SK-N-SH (cell line): ENCODE measurements around the gene CSF2RB. TPM values are rescaled to one million over a fixed set of nuclear protein-coding genes. Genes with fewer than 3 reads are reported as not detected.

Experiments used
- CTCF ChIA-PET: fragments of 300-600, 350-600 bp; formaldehyde crosslinking; extraction: SDS; loops from one replicate; lab custom pipeline; 2021; lab: Yijun Ruan, JAX
- POLR2A ChIA-PET: fragments of 350-600 bp; sonication (Branson Sonifier 250); formaldehyde crosslinking; extraction: SDS; loops from one replicate; lab custom pipeline; 2020; ENCODE audit warnings: antibody characterized with exemption, inconsistent platforms; lab: Yijun Ruan, JAX
- DNase-seq: peaks from one replicate; pipeline ENCODE4 v3.0.0; 2012
- H2AFZ ChIP-seq: fragments of 200-600 bp; sonication (generic); 2 replicates; pipeline ENCODE4 v1.8.1; 2016; ENCODE audit warnings: antibody characterized with exemption, mild to moderate bottlenecking, low read depth
- H3F3A ChIP-seq: fragments of 200-600 bp; sonication (generic); replicated peaks from 2 replicates; pipeline ENCODE3; 2016; ENCODE audit warnings: antibody characterized with exemption, mild to moderate bottlenecking; ENCODE audit not compliant: insufficient read depth
- H3K27ac ChIP-seq, 2 experiments: fragments of 200-500 bp in 1 of 2; fragments of 200-600 bp in 1 of 2; sonication (Bioruptor generic) in 1 of 2; sonication (generic), shearing (Covaris generic) in 1 of 2; 2 replicates each; pipeline versions ENCODE4 v1.5.1 to v1.6.1; 2014 to 2016; ENCODE audit warnings: low read depth in 2 of 2, inconsistent platforms in 1 of 2, low read length in 1 of 2, mild to moderate bottlenecking in 1 of 2, mixed read lengths in 1 of 2
- H3K27me3 ChIP-seq: fragments of 200-600 bp; sonication (generic), shearing (Covaris generic); 2 replicates; pipeline ENCODE4 v1.6.1; 2016; ENCODE audit warnings: mixed run types; ENCODE audit not compliant: insufficient read depth
- H3K36me3 ChIP-seq, 2 experiments: fragments of 200-500 bp in 1 of 2; fragments of 200-600 bp in 1 of 2; sonication (Bioruptor generic) in 1 of 2; sonication (generic) in 1 of 2; replicated peaks in 1 of 2; 2 replicates each; pipeline versions ENCODE3 to v1.5.1; 2014 to 2016; ENCODE audit warnings: low read length in 1 of 2, mild to moderate bottlenecking in 1 of 2; ENCODE audit not compliant: insufficient read depth in 2 of 2, control insufficient read depth in 1 of 2
- H3K4me1 ChIP-seq, 2 experiments: fragments of 200-500 bp in 1 of 2; fragments of 200-600 bp in 1 of 2; sonication (Bioruptor generic) in 1 of 2; sonication (generic), shearing (Covaris generic) in 1 of 2; 2 replicates each; pipeline versions ENCODE4 v1.5.1 to v1.6.1; 2014 to 2016; ENCODE audit warnings: low read depth in 1 of 2, low read length in 1 of 2, mixed run types in 1 of 2; ENCODE audit not compliant: insufficient read depth in 2 of 2, control insufficient read depth in 1 of 2
- H3K4me2 ChIP-seq: fragments of 200-600 bp; sonication (generic), shearing (Covaris generic); 2 replicates; pipeline ENCODE4 v1.6.1; 2017; ENCODE audit warnings: mixed run types
- H3K4me3 ChIP-seq, 2 experiments: fragments of 200-500 bp in 1 of 2; fragments of 200-600 bp in 1 of 2; sonication (Bioruptor generic) in 1 of 2; sonication (generic), shearing (Covaris generic) in 1 of 2; 2 replicates each; pipeline versions ENCODE4 v1.5.1 to v1.8.1; 2014 to 2016; ENCODE audit warnings: low read depth in 2 of 2, inconsistent platforms in 1 of 2, low read length in 1 of 2, mild to moderate bottlenecking in 1 of 2, mixed read lengths in 1 of 2, moderate library complexity in 1 of 2
- H3K79me2 ChIP-seq: fragments of 200-600 bp; sonication (generic); 2 replicates; pipeline ENCODE4 v1.8.1; 2017; ENCODE audit warnings: mild to moderate bottlenecking; ENCODE audit not compliant: insufficient read depth
- H3K9ac ChIP-seq: fragments of 200-600 bp; sonication (generic); 2 replicates; pipeline ENCODE4 v1.6.1; 2017; ENCODE audit warnings: mixed run types
- H3K9me2 ChIP-seq: fragments of 200-600 bp; sonication (generic); 2 replicates; pipeline ENCODE4 v1.6.1; 2017; ENCODE audit warnings: mixed run types
- H3K9me3 ChIP-seq: fragments of 200-600 bp; sonication (generic); 2 replicates; pipeline ENCODE4 v1.6.1; 2017; ENCODE audit warnings: mixed run types, mild to moderate bottlenecking, moderate library complexity
- H4K20me1 ChIP-seq: fragments of 200-600 bp; sonication (generic); 2 replicates; pipeline ENCODE4 v1.6.1; 2017; ENCODE audit warnings: mild to moderate bottlenecking, mixed run types; ENCODE audit not compliant: insufficient read depth
- CHD2 ChIP-seq: fragments of 150-350 bp; IDR thresholded peaks from 2 replicates; pipeline ENCODE4 v1.6.1; 2018; ENCODE audit warnings: low read length; ENCODE audit not compliant: partially characterized antibody
- ELF1 ChIP-seq: IDR thresholded peaks from 2 replicates; pipeline ENCODE4 v1.4.0; 2012
- EZH2phosphoT487 ChIP-seq: fragments of 200-600 bp; sonication (generic); IDR thresholded peaks from 2 replicates; pipeline ENCODE4 v1.6.1; 2017; ENCODE audit warnings: low read depth, mixed run types, mild to moderate bottlenecking, antibody characterized with exemption, moderate library complexity, borderline replicate concordance
- FOXJ3 ChIP-seq: sonication (generic); formaldehyde crosslinking; IDR thresholded peaks from 2 replicates; pipeline ENCODE4 v1.5.1; 2020; ENCODE audit warnings: mild to moderate bottlenecking, missing genetic modification reagents
- JUND ChIP-seq: IDR thresholded peaks from 2 replicates; pipeline ENCODE4 v1.4.0; 2012
- MXI1 ChIP-seq: IDR thresholded peaks from 2 replicates; pipeline ENCODE4 v1.6.1; 2012; ENCODE audit warnings: mild to moderate bottlenecking, low read depth, low read length, improper control_type of control experiment
- NFIC ChIP-seq: IDR thresholded peaks from 2 replicates; pipeline ENCODE4 v1.4.0; 2012; ENCODE audit warnings: borderline replicate concordance
- NRF1 ChIP-seq: IDR thresholded peaks from 2 replicates; pipeline ENCODE4 v1.6.1; 2012; ENCODE audit warnings: low read depth, mild to moderate bottlenecking, low read length
- REST ChIP-seq: IDR thresholded peaks from 2 replicates; pipeline ENCODE4 v1.6.1; 2012; ENCODE audit warnings: mild to moderate bottlenecking, low read depth, low read length, moderate library complexity
- RFX5 ChIP-seq: IDR thresholded peaks from 2 replicates; pipeline ENCODE4 v1.6.1; 2012; ENCODE audit warnings: mild to moderate bottlenecking, improper control_type of control experiment, low read length
- SMC3 ChIP-seq: IDR thresholded peaks from 2 replicates; pipeline ENCODE4 v1.6.1; 2012; ENCODE audit warnings: low read depth, low read length, improper control_type of control experiment
- TAF1 ChIP-seq: IDR thresholded peaks from 2 replicates; pipeline ENCODE4 v1.6.1; 2012; ENCODE audit warnings: low read depth, mild to moderate bottlenecking, low read length, moderate library complexity, borderline replicate concordance
- TCF12 ChIP-seq: IDR thresholded peaks from 2 replicates; pipeline ENCODE4 v1.4.0; 2012
- TEAD4 ChIP-seq: IDR thresholded peaks from 2 replicates; pipeline ENCODE4 v1.4.0; 2012; ENCODE audit warnings: mild to moderate bottlenecking, borderline replicate concordance; ENCODE audit not compliant: insufficient read depth
- USF1 ChIP-seq: IDR thresholded peaks from 2 replicates; pipeline ENCODE4 v1.4.0; 2012; ENCODE audit warnings: low read depth, borderline replicate concordance
- USF2 ChIP-seq: fragments of 150-350 bp; IDR thresholded peaks from 2 replicates; pipeline ENCODE4 v1.6.1; 2017; ENCODE audit warnings: antibody characterized with exemption, low read length, low read depth, borderline replicate concordance
- WGBS: methylation state at CpG from one replicate; pipeline ENCODE4 v1.1.6; 2017; ENCODE audit warnings: low lambda C conversion rate; 5-methylcytosine and 5-hydroxymethylcytosine counted together
- polyA plus RNA-seq, 3 experiments: library from polyadenylated mRNA; depleted of rRNA; stranded (reverse); fragments of >200 nt; gene quantifications; 2 replicates each; pipeline ENCODE4 v1.2.3, GENCODE V29; 2012

CSF2RB gene
- polyA plus RNA-seq, 1 of the 3 experiments (the other 2 are of a cell fraction): not detected

- ChIA-PET CTCF (interaction anchor here (0.9 to 1.0 kb wide), 2 partner anchors 19 to 20 kb away, joined by 3 to 4 read pairs; no protein-coding TSS in a partner anchor), POLR2A (no interaction called here)
- Histone ChIP-seq H3K4me3 (no peak overlapping the region), H3K36me3 (no peaks in the 10 kb centered on the region), H3K4me2 (no peak overlapping the region), H2AFZ (no peak overlapping the region), H3K27ac (no peak overlapping the region), H3K27me3 (no peaks in the 10 kb centered on the region; the same call in none of the 2 replicates), H3K79me2 (no peaks in the 10 kb centered on the region), H4K20me1 (no peaks in the 10 kb centered on the region), H3F3A (no peaks in the 10 kb centered on the region), H3K9me3 (no peaks in the 10 kb centered on the region), H3K9me2 (no peaks in the 10 kb centered on the region), H3K4me1 (peaks cover 0 to 13% of the 10 kb centered on the region in 2 experiments; a peak in 1 of 4 replicates), H3K9ac (no peak overlapping the region)
- TF ChIP-seq USF2 (no peak), JUND (no peak), NRF1 (no peak), REST (no peak), SMC3 (no peak)
- no peak for DNase-seq
- WGBS: 63% methylated on average over 3 of the region's 6 CpGs
These were observed 37.7 kb upstream of the CSF2RB start for GRCh38 chr22:36875741-36876140.

- Histone ChIP-seq H4K20me1 (no peaks in the 10 kb centered on the region), H3K4me2 (no peak overlapping the region), H3K4me3 (no peak overlapping the region), H3K9me3 (no peaks in the 10 kb centered on the region), H3K4me1 (peaks cover 0 to 13% of the 10 kb centered on the region in 2 experiments; a peak in 1 of 4 replicates), H3F3A (no peaks in the 10 kb centered on the region), H3K9ac (no peak overlapping the region), H3K9me2 (no peaks in the 10 kb centered on the region), H2AFZ (no peak overlapping the region), H3K27ac (no peak overlapping the region), H3K27me3 (no peaks in the 10 kb centered on the region; the same call in none of the 2 replicates), H3K36me3 (no peaks in the 10 kb centered on the region), H3K79me2 (no peaks in the 10 kb centered on the region)
- ChIA-PET POLR2A (no interaction called here), CTCF (interaction anchor here (1.2 to 2.9 kb wide), 3 partner anchors 13 to 23 kb away, joined by 3 to 30 read pairs (median 3); no protein-coding TSS in a partner anchor)
- WGBS: 27% methylated on average over 7 of the region's 7 CpGs
- DNase-seq: no peak
- TF ChIP-seq RFX5 (no peak), TAF1 (no peak), USF1 (no peak), NFIC (no peak), NRF1 (no peak), CHD2 (no peak), TEAD4 (no peak), FOXJ3 (CRISPR knock-in tag) (no peak), TCF12 (no peak), JUND (no peak), REST (no peak), EZH2phosphoT487 (no peak), MXI1 (no peak), ELF1 (no peak)
These were observed 33.7 kb upstream of the CSF2RB start for GRCh38 chr22:36879775-36880174.
